K562 treated with DMSO at 1 percent for 48 hours (cell line): Measurements from ENCODE around the gene MYO18B. TPM values are rescaled to one million over a fixed set of nuclear protein-coding genes. Genes with fewer than 3 reads are reported as not detected.

ENCODE experiments used
- total RNA-seq: library from RNA; unstranded; fragments of 300-600 nt; gene quantifications from 2 replicates; pipeline ENCODE4 v1.2.3, GENCODE V29; 2022; ENCODE audit warnings: low replicate concordance; ENCODE audit errors: extremely low read depth

Gene MYO18B, protein sequence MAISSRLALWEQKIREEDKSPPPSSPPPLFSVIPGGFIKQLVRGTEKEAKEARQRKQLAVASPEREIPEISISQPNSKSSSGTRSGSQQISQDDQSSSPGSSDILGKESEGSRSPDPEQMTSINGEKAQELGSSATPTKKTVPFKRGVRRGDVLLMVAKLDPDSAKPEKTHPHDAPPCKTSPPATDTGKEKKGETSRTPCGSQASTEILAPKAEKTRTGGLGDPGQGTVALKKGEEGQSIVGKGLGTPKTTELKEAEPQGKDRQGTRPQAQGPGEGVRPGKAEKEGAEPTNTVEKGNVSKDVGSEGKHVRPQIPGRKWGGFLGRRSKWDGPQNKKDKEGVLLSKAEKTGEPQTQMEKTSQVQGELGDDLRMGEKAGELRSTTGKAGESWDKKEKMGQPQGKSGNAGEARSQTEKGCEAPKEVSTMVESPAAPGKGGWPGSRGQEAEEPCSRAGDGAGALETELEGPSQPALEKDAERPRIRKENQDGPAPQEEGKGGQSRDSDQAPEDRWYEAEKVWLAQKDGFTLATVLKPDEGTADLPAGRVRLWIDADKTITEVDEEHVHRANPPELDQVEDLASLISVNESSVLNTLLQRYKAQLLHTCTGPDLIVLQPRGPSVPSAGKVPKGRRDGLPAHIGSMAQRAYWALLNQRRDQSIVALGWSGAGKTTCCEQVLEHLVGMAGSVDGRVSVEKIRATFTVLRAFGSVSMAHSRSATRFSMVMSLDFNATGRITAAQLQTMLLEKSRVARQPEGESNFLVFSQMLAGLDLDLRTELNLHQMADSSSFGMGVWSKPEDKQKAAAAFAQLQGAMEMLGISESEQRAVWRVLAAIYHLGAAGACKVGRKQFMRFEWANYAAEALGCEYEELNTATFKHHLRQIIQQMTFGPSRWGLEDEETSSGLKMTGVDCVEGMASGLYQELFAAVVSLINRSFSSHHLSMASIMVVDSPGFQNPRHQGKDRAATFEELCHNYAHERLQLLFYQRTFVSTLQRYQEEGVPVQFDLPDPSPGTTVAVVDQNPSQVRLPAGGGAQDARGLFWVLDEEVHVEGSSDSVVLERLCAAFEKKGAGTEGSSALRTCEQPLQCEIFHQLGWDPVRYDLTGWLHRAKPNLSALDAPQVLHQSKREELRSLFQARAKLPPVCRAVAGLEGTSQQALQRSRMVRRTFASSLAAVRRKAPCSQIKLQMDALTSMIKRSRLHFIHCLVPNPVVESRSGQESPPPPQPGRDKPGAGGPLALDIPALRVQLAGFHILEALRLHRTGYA (N-terminal part only)
- not detected in 2 replicates for total RNA-seq

DNA sequence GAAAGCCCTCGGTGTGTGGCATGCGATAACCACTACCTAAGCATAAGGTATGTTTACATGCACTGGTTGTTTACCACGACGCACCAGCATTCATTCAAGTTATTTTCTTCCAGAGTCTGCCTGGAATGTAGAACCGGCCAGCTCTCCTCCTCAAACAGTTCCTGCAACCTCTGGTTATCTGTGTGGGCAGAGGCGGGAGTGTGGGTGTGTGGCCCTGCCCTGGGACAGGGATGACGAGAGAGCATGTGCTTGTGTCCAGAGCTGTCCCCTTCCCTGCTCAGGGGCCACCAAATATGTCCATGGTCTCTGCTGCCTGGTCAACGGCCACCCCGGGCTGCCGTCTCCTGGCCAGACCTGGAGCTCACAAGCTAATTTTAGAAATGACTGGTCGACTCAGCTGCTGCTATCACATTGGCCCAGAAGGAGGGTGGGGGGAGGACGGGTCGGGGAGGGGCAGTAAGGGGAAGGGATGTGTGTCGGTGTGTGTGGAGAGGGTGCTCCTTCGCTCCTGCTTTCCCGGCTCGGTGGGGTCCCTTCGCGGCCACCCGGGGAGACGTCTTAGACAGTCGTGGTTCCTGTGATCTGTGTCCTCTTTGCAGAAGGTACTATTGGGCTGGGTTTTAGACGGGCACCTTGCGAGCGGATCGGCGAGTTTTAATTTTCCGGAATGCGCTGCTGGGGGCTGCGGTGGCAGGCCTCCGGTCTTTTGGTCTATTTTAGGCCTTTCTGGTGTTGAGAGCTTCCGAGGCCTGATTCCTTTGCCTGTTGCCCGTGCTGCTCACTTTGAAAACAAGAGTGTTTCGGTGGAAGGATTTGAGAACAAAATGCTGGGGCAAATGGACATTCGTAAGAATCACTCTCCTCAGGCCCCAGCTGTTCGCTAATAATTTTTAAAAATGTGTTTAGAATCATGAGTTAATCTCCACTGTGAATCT is at the start of gene MYO18B:
Gene MYO18B (plus strand): TSS at position 497 of the 935 bp plus-strand sequence. CDS start 18,905 bp downstream, outside the sequence.

Other genes starting within 250 kb of the MYO18B start
- gene GRK3, start 177.5 kb upstream of the MYO18B start, total RNA-seq: not detected in 2 replicates